WERI-Rb-1 (cell line): ENCODE measurements around the gene PRADC1.

Experiments used
- DNase-seq: peaks from one replicate; pipeline ENCODE4 v3.0.0-alpha.2; 2020
- H3K27ac ChIP-seq: fragments of 250-450 bp; sonication (Bioruptor Pico); 2 replicates; pipeline ENCODE4 v1.5.1; 2020; ENCODE audit warnings: mild to moderate bottlenecking, moderate library complexity
- H3K27me3 ChIP-seq: fragments of 250-450 bp; sonication (Bioruptor Pico); 2 replicates; pipeline ENCODE4 v1.5.1; 2021; ENCODE audit warnings: mild to moderate bottlenecking, low read depth, moderate library complexity; ENCODE audit not compliant: insufficient read depth, severe bottlenecking
- H3K36me3 ChIP-seq: fragments of 250-450 bp; sonication (Bioruptor Pico); 2 replicates; pipeline ENCODE4 v1.5.1; 2020; ENCODE audit warnings: mild to moderate bottlenecking, moderate library complexity
- H3K4me3 ChIP-seq: 2 replicates; pipeline ENCODE4 v1.5.1; 2011; ENCODE audit warnings: low read depth, mild to moderate bottlenecking, control low read depth, low read length
- H3K9me3 ChIP-seq: fragments of 250-450 bp; sonication (Bioruptor Pico); 2 replicates; pipeline ENCODE4 v1.5.1; 2021; ENCODE audit warnings: mild to moderate bottlenecking, moderate library complexity; ENCODE audit not compliant: severe bottlenecking
- CTCF ChIP-seq: IDR thresholded peaks from 2 replicates; pipeline ENCODE4 v1.5.1; 2011; ENCODE audit warnings: low read depth, mild to moderate bottlenecking, control low read depth, inconsistent platforms, low read length

The PRADC1 gene

DNA sequence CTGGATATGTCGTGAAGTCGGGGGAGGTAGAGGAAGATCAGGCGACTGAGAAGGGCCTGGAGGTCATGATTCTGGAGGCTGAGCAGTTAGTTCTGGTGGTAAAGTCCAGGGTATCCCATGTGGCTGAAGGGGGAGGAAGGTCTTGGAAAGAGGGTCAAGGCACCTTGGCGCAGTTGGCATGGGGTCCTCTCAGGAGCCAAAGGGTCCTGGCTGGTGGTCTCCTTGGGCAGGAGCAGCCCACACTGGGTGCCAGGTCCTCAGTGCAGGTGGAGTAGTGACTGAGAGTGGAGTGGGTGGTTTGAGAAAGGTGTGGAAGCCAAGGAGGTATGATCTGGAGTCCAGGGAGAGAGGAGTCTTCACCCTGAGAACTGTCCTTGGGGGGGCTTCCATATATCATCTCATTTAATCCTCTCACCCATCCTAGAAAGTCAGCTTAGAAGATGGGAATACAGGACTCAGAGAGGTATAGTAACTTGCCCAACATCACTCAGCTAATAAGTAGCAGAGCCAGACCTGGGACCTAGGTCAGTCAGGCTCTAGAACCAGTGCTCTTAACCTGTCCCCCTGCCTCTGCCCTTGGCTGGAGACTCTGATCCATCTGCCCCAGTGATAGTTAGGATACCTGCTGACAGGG, 26.8 kb upstream of the PRADC1 start:
- Histone ChIP-seq H3K27me3 (no peaks in the 10 kb centered on the region), H3K36me3 (peaks cover 63% of the 10 kb centered on the region), H3K9me3 (no peaks in the 10 kb centered on the region), H3K4me3 (no peak overlapping the region), H3K27ac (no peak overlapping the region)
- DNase-seq, result no peak
- TF ChIP-seq CTCF, result no peak

- no peak for TF ChIP-seq CTCF
- no peak overlapping the region for H3K27ac ChIP-seq
- H3K27me3 ChIP-seq, result no peaks in the 10 kb centered on the region
- H3K4me3 ChIP-seq, result no peak overlapping the region
- peaks cover 68% of the 10 kb centered on the region for H3K36me3 ChIP-seq
- no peak for DNase-seq
- no peaks in the 10 kb centered on the region for H3K9me3 ChIP-seq
These were observed 26.2 kb upstream of the PRADC1 start for GRCh38 chr2:73259276-73259675.

GRCh38 chr2:73258913-73259215, 25.8 kb upstream of the PRADC1 start:
- no peaks in the 10 kb centered on the region for H3K9me3 ChIP-seq
- no peak overlapping the region for H3K27ac ChIP-seq
- no peak for TF ChIP-seq CTCF
- no peak overlapping the region for H3K4me3 ChIP-seq
- H3K27me3 ChIP-seq, result no peaks in the 10 kb centered on the region
- DNase-seq, result no peak
- H3K36me3 ChIP-seq, result peaks cover 71% of the 10 kb centered on the region

- peaks cover 71% of the 10 kb centered on the region for H3K36me3 ChIP-seq
These were observed 25.3 kb upstream of the PRADC1 start for GRCh38 chr2:73258186-73258912.

DNA sequence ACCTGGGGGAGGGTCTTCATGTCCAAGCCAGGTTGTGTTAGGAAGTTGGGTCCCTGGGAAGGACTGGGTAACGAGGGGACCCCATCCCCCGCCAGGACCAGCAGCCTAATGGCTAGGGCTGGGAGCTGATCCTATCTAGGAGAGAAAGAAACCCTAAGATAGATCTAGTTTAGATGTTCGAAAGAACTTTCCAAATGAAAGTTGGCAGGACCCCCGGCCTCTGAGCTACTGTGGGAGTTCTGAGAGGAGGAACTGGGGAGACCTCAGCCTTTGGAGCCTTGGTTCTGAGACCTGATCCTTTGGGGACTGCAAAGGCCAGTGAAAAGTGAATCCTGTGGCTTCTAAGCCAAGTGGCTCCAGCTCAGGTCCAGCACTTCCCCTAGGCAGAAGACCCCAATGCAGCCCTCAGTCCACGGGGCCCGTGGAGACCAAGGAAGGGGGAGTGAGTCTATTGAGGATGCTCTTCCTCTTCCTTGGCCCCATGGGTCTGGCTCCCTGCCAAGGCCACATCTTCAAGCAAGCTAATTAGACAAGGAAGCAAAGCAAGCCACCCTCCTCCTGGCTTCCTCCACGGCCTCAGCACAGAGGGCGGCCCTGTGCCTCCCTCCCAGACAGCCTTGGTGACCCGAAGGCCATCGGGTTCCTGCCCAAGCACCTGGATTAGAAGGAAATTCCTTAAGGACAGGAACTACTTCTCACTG, 24.5 kb upstream of the PRADC1 start:
- Histone ChIP-seq H3K4me3 (no peak overlapping the region), H3K27me3 (no peaks in the 10 kb centered on the region), H3K27ac (no peak overlapping the region), H3K36me3 (peaks cover 73% of the 10 kb centered on the region), H3K9me3 (no peaks in the 10 kb centered on the region)
- no peak for DNase-seq
- TF ChIP-seq CTCF, result no peak

More at GRCh38 chr2:73258186-73258912, 25.3 kb upstream of the PRADC1 start:
- TF ChIP-seq CTCF, result no peak
- Histone ChIP-seq H3K9me3 (no peaks in the 10 kb centered on the region), H3K27ac (no peak overlapping the region), H3K27me3 (no peaks in the 10 kb centered on the region), H3K4me3 (no peak overlapping the region)
- DNase-seq, result no peak
